Activated CD4-positive, alpha-beta T cell treated with anti-CD3 and anti-CD28 coated beads for 36 hours (primary cell): ENCODE data around the gene MZB1. TPM values are rescaled to one million over a fixed set of nuclear protein-coding genes. Genes with fewer than 3 reads are reported as not detected.
A peak's percentile ranks its signal among the peaks of the same experiment; 100 is the strongest.

Experiments
- ATAC-seq: fragments of 200-7000 bp; cut with Tn5 transposase; one replicate; pipeline ENCODE4 v1.10.0; 2021; ENCODE audit warnings: mild to moderate bottlenecking, moderate library complexity
- CTCF ChIA-PET: fragments of 350-600 bp; sonication (Branson Sonifier 250); formaldehyde crosslinking; loops from one replicate; lab custom pipeline; 2021; ENCODE audit warnings: antibody characterized with exemption; lab: Charles Lee
- POLR2A ChIA-PET: fragments of 350-600 bp; sonication (Branson Sonifier 250); formaldehyde crosslinking; loops from one replicate; lab custom pipeline; 2021; ENCODE audit warnings: antibody characterized with exemption, inconsistent platforms; lab: Charles Lee
- DNase-seq: peaks from one replicate; pipeline ENCODE4 v3.0.0-alpha.2; 2020
- H3K27ac Mint-ChIP-seq: one replicate; pipeline ENCODE4 v1.8.0; 2021; ENCODE audit warnings: mixed read lengths
- H3K27me3 Mint-ChIP-seq: one replicate; pipeline ENCODE4 v1.8.0; 2021; ENCODE audit warnings: mixed read lengths
- H3K36me3 Mint-ChIP-seq: one replicate; pipeline ENCODE4 v1.8.0; 2021; ENCODE audit warnings: low read depth, mixed read lengths
- H3K4me1 Mint-ChIP-seq: one replicate; pipeline ENCODE4 v1.8.0; 2021; ENCODE audit warnings: mixed read lengths
- H3K4me3 Mint-ChIP-seq: one replicate; pipeline ENCODE4 v1.8.0; 2021; ENCODE audit warnings: mild to moderate bottlenecking, moderate library complexity, mixed read lengths
- H3K9me3 Mint-ChIP-seq: one replicate; pipeline ENCODE4 v1.8.0; 2021; ENCODE audit warnings: low read depth, mixed read lengths
- intact Hi-C, 2 experiments: fragments of 100-400 bp; cut with DNase I in 1 of 2; cut with micrococcal nuclease in 1 of 2; formaldehyde crosslinking; loops; one replicate each; pipeline versions ENCODE4 v1.14.2 to v1.15.1; 2022 to 2024; cut with DNase I, micrococcal nuclease
- total RNA-seq, 2 experiments: library from RNA; stranded (reverse); gene quantifications; one replicate each; pipeline ENCODE4 v1.2.3, GENCODE V29; 2021

MZB1 gene
- total RNA-seq, 2 experiments from 2014 or later = 7.8 to 9.8 TPM

DNA sequence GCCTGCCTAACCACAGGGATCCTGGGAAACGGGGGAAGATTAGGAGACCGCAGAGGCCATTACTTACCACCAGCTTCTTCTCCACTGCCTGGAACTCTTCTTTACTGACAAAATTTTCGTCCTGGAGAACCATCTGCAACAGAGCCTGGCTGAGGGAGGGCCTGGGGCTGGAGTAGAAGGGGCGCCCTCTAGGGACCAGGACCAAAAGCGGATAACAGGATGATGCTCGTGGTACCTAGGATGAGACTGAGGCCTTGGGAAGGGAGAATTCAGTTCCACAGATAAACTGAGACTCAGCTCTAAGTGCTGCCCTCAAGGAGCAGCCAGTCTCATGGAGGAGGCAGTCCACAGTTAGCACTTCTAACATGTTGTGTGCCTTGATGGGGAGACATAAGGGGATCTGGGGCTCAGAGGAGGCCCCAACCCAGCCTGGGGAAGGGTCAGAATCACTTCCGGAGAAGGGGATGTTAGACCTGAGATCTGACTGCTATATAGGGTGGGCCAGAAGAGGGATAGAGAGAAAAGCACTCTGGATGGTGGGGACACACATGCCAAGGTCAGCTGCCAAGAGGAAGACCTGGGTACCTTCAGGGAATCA is 12.9 kb upstream of the MZB1 start:
- Mint-ChIP-seq H3K9me3 (no peaks in the 10 kb centered on the region), H3K4me1 (peaks cover 37% of the 10 kb centered on the region), H3K27me3 (no peaks in the 10 kb centered on the region), H3K4me3 (peak overlapping the region; percentile 79), H3K36me3 (peaks cover 2% of the 10 kb centered on the region), H3K27ac (peak overlapping the region; percentile 99)
- DNase-seq = peak; percentile 47
- POLR2A ChIA-PET = no interaction called here
- intact Hi-C loops = loop anchor here (1.0 to 5.0 kb wide), 5 partner anchors 45 to 204 kb away; partner anchors contain the start of genes MATR3 (in 1 of the 2), SIL1 (in 1 of the 2) and STING1 (in 1 of the 2)
- CTCF ChIA-PET = interaction anchor here (0.7 to 3.7 kb wide), 8 partner anchors 11 to 151 kb away, joined by 3 to 26 read pairs (median 6); partner anchors contain the start of genes MZB1 and PAIP2
- no peak for ATAC-seq

DNA sequence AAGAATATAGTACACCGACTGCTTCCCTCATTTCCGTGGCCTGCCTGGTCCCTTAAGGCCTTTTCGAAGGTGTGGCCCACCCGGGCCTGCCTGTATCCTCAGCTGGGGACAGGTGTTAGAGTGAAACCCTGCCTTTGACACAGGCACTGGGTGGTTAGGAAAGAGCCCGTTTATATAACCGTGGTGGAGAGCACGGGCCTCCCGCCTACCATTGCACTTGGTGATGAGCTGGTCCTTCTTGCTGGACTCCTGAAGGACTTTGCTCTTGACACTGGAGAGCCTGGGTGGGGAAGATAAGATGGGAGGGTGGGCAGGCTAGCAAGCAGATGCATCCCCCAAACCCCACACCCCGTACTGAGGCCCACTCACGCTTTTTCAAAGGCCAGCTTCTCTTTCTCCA is 11.8 kb upstream of the MZB1 start:
- intact Hi-C loops = loop anchor here in 1 of 2 experiments (5.0 kb wide), 2 partner anchors 46 to 109 kb away; partner anchors contain the start of gene MATR3
- no peaks in the 10 kb centered on the region for H3K9me3 Mint-ChIP-seq
- H3K4me1 Mint-ChIP-seq = peaks cover 36% of the 10 kb centered on the region
- no peak overlapping the region for H3K4me3 Mint-ChIP-seq
- H3K36me3 Mint-ChIP-seq = peaks cover 3% of the 10 kb centered on the region
- DNase-seq (no peak), ATAC-seq (no peak)
- POLR2A ChIA-PET = no interaction called here
- no peaks in the 10 kb centered on the region for H3K27me3 Mint-ChIP-seq
- CTCF ChIA-PET = interaction anchor here (0.5 to 3.7 kb wide), 4 partner anchors 10 to 1154 kb away, joined by 3 to 26 read pairs (median 9); partner anchors contain the start of gene MZB1
- no peak overlapping the region for H3K27ac Mint-ChIP-seq

DNA sequence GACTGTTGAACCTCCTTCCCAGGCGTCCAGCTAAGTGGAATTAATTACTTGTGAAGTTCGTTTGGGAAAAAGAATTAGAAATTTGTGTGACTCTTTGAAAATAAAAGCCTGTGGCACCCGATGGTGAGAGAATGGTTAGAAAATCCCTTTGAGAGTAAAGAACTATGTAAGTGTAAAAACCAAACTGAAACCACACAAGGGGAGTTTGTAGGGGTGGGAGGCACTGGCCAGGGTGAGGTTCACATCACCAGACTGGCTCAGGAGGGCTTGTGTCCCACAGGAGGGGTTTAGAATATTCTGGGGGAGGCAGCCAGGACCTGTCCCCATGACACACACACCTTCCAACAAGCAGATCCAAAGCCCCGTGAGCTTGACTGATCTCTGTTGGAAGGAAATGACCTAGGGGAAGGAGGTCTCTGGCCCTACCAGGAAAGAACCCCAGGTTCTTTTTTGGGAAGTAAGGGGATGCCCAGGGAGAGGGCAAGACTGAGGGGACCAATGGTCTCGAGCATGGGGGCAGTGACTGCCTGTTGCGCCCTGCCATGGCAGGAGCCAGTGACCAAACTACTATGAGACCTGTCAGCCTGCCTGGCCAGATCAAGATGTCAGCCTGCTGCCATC is 9.9 kb upstream of the MZB1 start:
- DNase-seq (no peak), ATAC-seq (no peak)
- ChIA-PET CTCF (interaction anchor here (0.6 to 0.7 kb wide), 3 partner anchors 8 to 107 kb away, joined by 3 read pairs; no protein-coding TSS in a partner anchor), POLR2A (no interaction called here)
- peaks cover 32% of the 10 kb centered on the region for H3K4me1 Mint-ChIP-seq
- intact Hi-C loops = loop anchor here (5.0 to 10.0 kb wide), 4 partner anchors 48 to 745 kb away; partner anchors contain the start of genes MATR3 (in 1 of the 2) and SIL1 (in 1 of the 2)
- H3K4me3 Mint-ChIP-seq = no peak overlapping the region
- no peaks in the 10 kb centered on the region for H3K9me3 Mint-ChIP-seq
- H3K27me3 Mint-ChIP-seq = no peaks in the 10 kb centered on the region
- peak overlapping the region; percentile 5 for H3K27ac Mint-ChIP-seq
- H3K36me3 Mint-ChIP-seq = peaks cover 9% of the 10 kb centered on the region

DNA sequence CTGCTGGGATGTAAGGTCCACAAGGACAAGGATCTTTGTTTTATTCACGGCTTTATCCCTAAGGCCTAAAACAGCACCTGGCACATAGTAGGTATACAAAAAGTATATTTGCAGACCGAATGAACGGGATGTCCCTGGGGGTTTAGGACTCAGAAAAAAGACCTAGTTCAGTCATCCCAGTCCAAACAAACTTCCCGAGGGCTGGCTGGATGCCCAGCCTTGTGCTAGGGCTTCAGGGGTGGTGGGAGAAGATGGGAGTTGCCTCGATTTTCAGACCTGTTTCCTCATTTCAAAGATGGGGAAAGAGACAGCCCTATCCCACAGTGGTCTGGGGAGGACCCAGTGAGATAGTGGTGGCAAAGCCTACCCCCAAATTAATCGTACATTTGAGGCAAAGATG is 8.2 kb upstream of the MZB1 start:
- DNase-seq (no peak), ATAC-seq (no peak)
- H3K27me3 Mint-ChIP-seq = no peaks in the 10 kb centered on the region
- no peak overlapping the region for H3K27ac Mint-ChIP-seq
- ChIA-PET POLR2A (no interaction called here), CTCF (interaction anchor here (0.7 to 0.8 kb wide), 2 partner anchors 86 to 746 kb away, joined by 3 read pairs; no protein-coding TSS in a partner anchor)
- H3K4me3 Mint-ChIP-seq = no peak overlapping the region
- no peaks in the 10 kb centered on the region for H3K9me3 Mint-ChIP-seq
- peaks cover 22% of the 10 kb centered on the region for H3K4me1 Mint-ChIP-seq
- intact Hi-C loops = loop anchor here (10.0 kb wide), 2 partner anchors 203 to 743 kb away; partner anchors contain the start of gene SIL1 (in 1 of the 2)
- peaks cover 9% of the 10 kb centered on the region for H3K36me3 Mint-ChIP-seq

DNA sequence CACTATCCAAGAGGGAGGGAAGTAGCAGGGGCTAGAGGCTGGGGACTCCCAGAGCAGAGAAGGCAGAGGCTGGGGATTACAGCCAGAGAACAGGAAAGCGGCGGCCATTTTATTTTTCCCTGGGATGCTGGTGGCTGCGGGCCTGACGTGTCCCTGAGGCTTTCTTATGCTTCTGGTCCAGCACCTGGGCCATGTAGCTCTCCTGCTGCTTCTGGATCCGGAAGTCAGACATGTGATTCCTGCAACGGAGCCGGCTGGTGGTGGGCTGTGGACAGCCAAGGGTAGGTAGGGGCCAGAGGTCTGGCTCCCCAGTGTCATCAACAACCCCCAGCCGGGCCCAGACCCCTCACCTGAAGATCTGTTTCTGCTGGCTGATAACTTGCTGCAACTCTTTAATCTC is 7.0 kb upstream of the MZB1 start:
- no peaks in the 10 kb centered on the region for H3K27me3 Mint-ChIP-seq
- H3K9me3 Mint-ChIP-seq = no peaks in the 10 kb centered on the region
- H3K4me1 Mint-ChIP-seq = peaks cover 19% of the 10 kb centered on the region
- no peak overlapping the region for H3K27ac Mint-ChIP-seq
- peaks cover 11% of the 10 kb centered on the region for H3K36me3 Mint-ChIP-seq
- no peak overlapping the region for H3K4me3 Mint-ChIP-seq
- no peak for ATAC-seq
- CTCF ChIA-PET = interaction anchor here (0.7 to 2.0 kb wide), 3 partner anchors 15 to 212 kb away, joined by 3 to 4 read pairs (median 3); no protein-coding TSS in a partner anchor
- intact Hi-C loops = loop anchor here (10.0 kb wide), 2 partner anchors 202 to 742 kb away; partner anchors contain the start of gene SIL1 (in 1 of the 2)
- no peak for DNase-seq
- POLR2A ChIA-PET = no interaction called here

DNA sequence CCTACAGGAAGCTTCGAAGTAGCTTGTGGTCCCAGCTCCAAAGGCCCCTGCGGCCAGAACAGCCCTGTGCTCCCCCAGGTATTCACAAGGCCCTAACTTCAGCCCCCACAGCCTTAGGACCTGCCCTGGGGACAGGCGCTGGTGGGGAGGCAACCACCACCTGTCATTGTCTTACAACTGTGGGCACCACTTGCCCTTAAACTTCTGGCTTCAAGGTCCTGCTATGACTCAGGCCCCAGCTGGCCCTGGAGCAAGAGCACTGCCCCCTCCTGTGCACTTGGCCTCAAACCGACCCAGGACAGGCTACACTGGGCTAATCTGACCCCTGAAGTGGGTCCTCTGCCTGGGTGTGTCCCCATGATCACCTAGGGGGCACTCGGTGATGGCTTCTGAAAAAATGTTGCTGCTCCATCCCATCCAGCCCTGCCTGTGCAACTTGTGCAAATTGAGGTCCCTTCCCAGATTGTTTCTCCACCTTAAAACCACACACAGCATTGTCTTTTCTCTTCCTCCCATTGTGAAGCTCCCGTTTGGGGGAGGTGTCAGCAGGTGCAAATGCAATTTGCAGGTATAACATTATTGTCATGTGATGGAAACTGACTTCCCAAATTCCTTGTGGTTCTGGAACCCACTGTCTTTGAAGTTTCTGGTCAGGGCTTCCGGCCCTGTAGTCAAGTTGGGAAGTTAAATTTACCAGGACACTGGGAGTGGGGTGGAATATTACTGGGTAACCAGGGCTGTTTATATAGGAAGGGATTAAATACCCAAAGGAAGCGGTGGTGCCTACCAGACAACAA is 6.3 kb upstream of the MZB1 start:
- H3K4me3 Mint-ChIP-seq = no peak overlapping the region
- DNase-seq = no peak
- ChIA-PET CTCF (interaction anchor here (0.7 to 2.0 kb wide), 5 partner anchors 10 to 212 kb away, joined by 3 to 5 read pairs (median 4); partner anchors contain the start of gene PAIP2), POLR2A (interaction anchor here (0.6 kb wide), 1 partner anchor 16 kb away, joined by 3 read pairs; no protein-coding TSS in a partner anchor)
- peaks cover 9% of the 10 kb centered on the region for H3K36me3 Mint-ChIP-seq
- ATAC-seq = no peak
- H3K27me3 Mint-ChIP-seq = no peaks in the 10 kb centered on the region
- intact Hi-C loops = loop anchor here (10.0 kb wide), 2 partner anchors 201 to 741 kb away; partner anchors contain the start of gene SIL1 (in 1 of the 2)
- H3K9me3 Mint-ChIP-seq = no peaks in the 10 kb centered on the region
- H3K27ac Mint-ChIP-seq = no peak overlapping the region
- peaks cover 26% of the 10 kb centered on the region for H3K4me1 Mint-ChIP-seq

DNA sequence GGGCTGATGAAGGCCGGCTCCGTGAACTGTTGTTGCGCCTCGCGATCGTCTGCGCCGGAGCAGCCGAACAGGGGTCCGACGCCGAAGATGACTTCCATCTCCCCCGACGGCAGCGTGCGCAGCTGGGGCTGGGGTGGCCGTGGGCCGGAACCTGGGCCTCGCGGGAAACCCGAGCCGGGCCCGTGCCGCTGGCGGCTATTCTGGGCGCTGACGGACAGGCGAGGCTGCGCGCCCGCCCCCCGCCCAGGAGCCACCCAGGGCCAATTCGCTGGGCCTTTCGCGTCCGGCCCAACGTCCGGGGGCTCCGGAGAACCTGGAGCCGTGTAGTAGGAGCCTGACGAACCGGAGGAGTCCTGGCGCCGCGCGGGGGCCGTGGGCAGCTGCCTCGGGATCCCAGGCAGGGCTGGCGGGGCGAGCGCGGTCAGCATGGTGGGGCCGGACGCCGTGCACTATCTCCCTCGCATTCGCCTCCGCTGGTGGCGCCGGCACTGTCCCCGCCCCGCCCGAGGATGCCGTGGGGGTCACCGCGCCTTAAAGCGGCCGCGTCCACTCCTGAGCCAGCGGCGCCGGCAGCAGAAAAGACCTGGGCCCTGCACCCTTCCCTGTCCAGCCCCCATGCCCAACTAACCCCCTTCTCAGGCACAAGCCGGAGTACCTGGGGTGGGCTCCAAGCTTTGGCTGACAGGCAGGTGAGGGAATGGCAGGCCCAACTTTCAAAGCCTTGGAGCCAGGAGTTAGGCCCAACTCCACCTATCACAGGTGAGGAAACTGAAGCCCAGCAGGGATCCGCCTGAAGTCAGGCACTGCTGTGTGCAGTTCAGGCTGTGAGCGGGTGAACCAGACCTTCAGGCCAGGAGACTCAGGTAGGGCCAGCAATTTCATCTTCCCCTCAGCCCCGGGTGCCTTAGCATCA is 5.2 kb upstream of the MZB1 start, which contains the start of gene PROB1:
Gene PROB1, minus strand, starts transcription at position 451 of the 913 bp plus-strand sequence. Its CDS starts 23 bp downstream, at position 428.
- Mint-ChIP-seq H3K27ac (peak within 1 kb of the TSS; percentile 19), H3K36me3 (peaks cover 9% of the 10 kb centered on the region), H3K4me3 (peak within 1 kb of the TSS; percentile 78), H3K9me3 (no peaks in the 10 kb centered on the region), H3K4me1 (peaks cover 37% of the 10 kb centered on the region), H3K27me3 (no peaks in the 10 kb centered on the region)
- ATAC-seq (no peak), DNase-seq (no peak)
- POLR2A ChIA-PET = interaction anchor here (0.5 kb wide), 2 partner anchors 185 to 825 kb away, joined by 6 to 7 read pairs; no protein-coding TSS in a partner anchor
- intact Hi-C loops = loop anchor here (5.0 to 10.0 kb wide), 4 partner anchors 123 to 740 kb away; partner anchors contain the start of gene SIL1 (in 1 of the 2)
- CTCF ChIA-PET = interaction anchor here (0.6 to 2.0 kb wide), 5 partner anchors 12 to 329 kb away, joined by 4 to 5 read pairs (median 4); partner anchors contain the start of gene PAIP2

DNA sequence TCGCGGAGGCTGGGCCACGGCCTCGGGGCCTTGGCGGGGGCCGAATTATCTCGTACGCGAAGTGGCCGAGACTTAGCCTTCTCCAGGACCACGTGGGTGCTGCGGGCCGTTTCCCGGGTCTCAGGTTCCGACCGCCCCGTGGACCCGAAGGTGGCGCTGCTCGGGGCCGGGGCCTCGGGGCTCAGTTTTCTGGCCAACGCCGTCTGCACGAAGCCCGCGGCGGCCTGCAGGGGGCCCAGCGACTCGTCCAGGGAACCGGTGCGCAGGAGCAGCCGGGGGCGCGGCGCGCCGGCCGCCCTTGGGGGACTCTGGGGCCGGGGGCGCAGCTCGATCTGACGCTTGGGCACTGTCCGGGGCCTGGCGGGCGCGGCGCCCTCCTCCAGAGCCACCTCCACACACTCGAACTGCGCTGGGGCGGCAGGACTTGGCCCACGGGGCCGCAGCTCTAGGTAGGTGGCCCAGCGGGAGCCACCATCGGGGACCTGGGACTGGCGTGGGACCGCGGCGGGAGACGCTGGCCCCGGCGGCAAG is 4.5 kb upstream of the MZB1 start:
- H3K36me3 Mint-ChIP-seq = peaks cover 9% of the 10 kb centered on the region
- peak overlapping the region; percentile 78 for H3K4me3 Mint-ChIP-seq
- no peaks in the 10 kb centered on the region for H3K27me3 Mint-ChIP-seq
- CTCF ChIA-PET = interaction anchor here (0.6 kb wide), 1 partner anchor 330 kb away, joined by 4 read pairs; no protein-coding TSS in a partner anchor
- POLR2A ChIA-PET = no interaction called here
- peak overlapping the region; percentile 19 for H3K27ac Mint-ChIP-seq
- H3K4me1 Mint-ChIP-seq = peaks cover 38% of the 10 kb centered on the region
- intact Hi-C loops = loop anchor here (5.0 to 10.0 kb wide), 4 partner anchors 122 to 739 kb away; partner anchors contain the start of gene SIL1 (in 1 of the 2)
- H3K9me3 Mint-ChIP-seq = no peaks in the 10 kb centered on the region
- DNase-seq (peak; percentile 85), ATAC-seq (peak; percentile 7)

DNA sequence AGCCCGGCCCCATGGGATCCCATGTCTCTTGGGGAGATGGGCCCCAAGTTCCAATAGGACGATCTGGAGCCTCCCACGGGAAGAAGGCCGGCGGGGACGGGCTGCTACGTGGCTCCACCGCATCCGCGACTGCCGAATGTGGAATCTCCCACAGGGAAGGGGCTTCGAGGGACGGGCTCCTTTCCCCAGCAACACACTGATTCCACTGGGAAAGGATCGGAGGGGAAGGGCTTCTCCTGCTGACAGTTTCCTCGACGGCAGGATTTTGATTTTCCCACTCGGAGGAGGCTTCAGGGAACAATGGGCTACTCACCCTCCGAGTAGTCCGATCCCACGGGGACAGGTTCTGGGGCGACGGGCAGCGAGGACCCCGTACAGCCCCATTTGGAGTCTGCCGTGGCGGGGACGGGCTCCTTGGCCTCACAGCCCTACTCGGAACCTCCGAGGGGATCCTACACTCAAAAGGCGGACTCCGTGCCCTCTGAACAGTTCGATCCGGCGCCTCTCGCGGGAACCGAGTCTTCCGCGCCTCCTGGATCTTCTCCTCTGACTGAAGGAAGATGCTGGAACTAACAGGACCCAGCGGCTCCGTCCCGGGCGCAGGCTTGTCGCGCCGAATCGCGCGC is 3.9 kb upstream of the MZB1 start:
- ChIA-PET POLR2A (no interaction called here), CTCF (interaction anchor here (0.6 to 4.8 kb wide), 5 partner anchors 9 to 375 kb away, joined by 3 to 26 read pairs (median 3); partner anchors contain the start of gene SPATA24)
- Mint-ChIP-seq H3K4me3 (peak overlapping the region; percentile 78), H3K27me3 (no peaks in the 10 kb centered on the region), H3K9me3 (no peaks in the 10 kb centered on the region), H3K27ac (peak overlapping the region; percentile 85), H3K36me3 (peaks cover 9% of the 10 kb centered on the region), H3K4me1 (peaks cover 40% of the 10 kb centered on the region)
- DNase-seq (no peak), ATAC-seq (no peak)
- intact Hi-C loops = loop anchor here (1.0 to 10.0 kb wide), 8 partner anchors 11 to 739 kb away; partner anchors contain the start of genes SIL1 (in 2 of the 2) and SPATA24 (in 2 of the 2)
